T-helper 1 cell (primary cell): ENCODE measurements around the gene NKX6-1.

Experiments
- DNase-seq, 5 donors: peaks; one replicate each; pipeline ENCODE4 v3.0.0-alpha.2; 2012 to 2020

Gene NKX6-1

GRCh38 chr4:84497504-84498202 is 1.4 kb downstream of the NKX6-1 start:
- DNase-seq: no peak

- DNase-seq: no peak
Measured at GRCh38 chr4:84496706-84497503, 2.2 kb downstream of the NKX6-1 start.

DNA sequence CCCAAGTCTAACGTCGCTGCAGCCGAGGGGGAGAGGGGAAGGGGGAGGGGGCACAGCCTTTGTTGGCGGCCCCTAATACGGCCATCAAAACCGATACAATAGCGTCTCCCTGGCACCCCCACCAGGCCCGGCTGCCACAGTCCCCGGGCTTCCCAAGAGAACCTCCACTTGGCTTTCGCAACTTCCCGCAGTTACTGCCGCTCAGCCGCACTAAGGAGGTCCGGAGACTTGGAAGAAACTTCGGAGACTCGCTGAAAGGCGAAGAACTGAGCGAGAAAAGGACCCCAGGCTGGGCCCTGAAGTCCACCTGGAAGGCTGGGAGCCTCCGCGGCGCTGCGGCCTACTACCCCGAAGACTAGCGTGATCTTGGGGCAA is 2.8 kb downstream of the NKX6-1 start:
- DNase-seq: no peak

GRCh38 chr4:84495794-84496261 is 3.3 kb downstream of the NKX6-1 start:
- no peak for DNase-seq

GRCh38 chr4:84495118-84495793 is 3.8 kb downstream of the NKX6-1 start:
- DNase-seq: no peak

DNA sequence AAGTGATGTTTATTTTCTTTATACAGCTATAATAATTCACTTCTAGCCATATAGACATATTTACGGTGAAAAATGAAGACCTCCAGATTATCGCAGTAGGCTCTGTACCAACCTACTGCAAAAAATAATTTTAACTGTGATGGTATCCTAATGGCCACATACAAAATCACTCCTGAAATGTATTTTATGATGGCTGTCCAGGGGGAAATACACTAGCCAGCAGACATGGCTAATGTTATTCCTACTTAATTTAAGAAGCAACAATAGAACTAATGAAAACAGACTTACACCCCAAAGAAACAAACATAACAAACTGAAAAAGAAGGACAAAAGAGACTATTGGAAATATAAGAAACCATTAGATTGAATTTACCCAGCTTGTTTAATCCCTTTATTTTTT is 4.6 kb downstream of the NKX6-1 start:
- no peak for DNase-seq

DNA sequence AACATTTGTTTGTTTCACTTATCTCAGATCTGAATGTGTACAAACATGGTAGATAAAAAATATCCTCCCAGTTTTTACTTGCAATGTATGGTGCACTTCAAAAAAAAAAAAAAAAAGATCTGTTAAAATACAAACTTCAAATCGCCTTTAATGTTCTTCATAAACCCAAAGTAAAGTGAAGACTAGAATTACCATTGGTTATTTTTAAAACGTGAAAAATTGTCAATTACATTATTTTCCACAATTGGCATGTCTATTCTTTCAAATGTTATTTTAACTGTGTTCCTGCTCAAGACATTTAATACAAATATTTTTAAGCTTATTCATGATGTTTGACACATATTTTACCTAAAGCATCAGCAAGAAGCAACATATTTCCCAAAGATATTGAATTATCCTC is 5.0 kb downstream of the NKX6-1 start:
- DNase-seq: no peak

DNA sequence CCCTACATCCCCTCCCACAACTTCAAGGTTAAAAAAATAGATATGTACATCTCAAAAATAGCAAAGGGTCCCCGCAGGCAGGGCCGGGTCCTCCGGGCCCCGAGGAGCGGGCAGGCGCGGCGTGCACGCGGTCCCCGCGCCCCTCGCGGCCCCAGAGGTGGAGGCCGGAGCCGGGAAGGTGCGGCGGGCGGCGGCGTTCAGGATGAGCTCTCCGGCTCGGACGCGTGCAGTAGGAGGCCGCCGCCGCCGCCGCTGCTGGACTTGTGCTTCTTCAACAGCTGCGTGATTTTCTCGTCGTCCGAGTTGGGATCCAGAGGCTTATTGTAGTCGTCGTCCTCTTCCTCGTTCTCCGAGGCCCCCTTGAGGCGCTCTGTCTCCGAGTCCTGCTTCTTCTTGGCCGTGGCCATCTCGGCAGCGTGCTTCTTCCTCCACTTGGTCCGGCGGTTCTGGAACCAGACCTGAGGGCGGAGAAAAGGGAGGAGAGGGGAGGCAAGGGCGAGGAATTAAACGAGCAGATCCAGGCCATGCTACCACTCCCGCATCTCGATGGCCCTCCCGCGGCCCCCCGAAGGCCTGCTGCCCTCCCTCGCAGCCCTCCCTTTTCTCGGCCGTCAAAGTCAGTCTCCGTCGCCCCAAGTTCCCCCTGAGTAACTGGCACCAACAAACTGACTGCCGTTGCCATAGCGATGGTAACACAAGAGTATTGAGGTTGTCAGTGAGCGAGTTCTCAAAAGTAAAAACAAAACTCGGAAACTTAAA is 5.8 kb downstream of the NKX6-1 start:
- DNase-seq: no peak

GRCh38 chr4:84492737-84493091 is 6.4 kb downstream of the NKX6-1 start:
- DNase-seq: no peak

DNA sequence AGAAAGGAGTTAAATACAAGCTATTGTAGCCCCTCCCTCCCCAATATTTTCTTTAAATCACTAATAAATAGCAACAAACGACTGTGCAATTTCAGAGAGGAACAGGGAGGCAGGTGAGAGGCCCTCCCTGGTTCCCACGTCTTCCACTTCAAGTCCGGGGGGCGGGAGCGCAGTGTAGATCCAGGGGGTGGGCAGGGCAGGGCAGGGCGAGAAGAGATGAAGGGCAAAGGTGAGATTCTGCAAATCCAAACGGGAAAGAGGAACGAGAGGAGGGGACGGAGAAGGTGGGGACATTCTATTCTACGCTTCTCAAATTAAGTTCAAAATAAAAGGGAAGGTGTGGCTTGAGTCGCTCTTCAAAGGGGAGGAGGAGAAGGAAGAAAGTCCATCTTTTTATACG is 6.8 kb downstream of the NKX6-1 start:
- no peak for DNase-seq

- DNase-seq: no peak
Measured at GRCh38 chr4:84491481-84491880, 7.6 kb downstream of the NKX6-1 start.

DNA sequence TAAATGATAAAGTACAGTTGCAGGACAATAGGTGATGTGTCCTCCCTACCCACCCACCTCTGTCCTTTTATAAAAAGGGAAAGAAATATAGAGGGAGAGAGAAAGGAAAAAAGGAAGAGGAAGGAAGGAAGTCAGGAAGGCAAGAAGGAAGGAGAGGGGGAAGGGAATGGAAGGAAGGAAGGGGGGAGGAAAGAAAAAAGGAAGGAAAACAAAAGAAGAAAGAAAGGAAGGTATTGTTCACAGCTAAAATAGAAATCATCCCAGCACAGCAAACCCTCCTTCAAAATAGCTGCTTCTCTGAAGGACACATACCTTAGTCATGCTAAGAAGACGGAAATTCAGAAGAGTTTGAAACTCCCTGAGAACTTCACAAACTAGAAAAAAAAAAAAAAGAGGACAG is 8.4 kb downstream of the NKX6-1 start:
- DNase-seq: no peak

- DNase-seq: no peak
Measured at GRCh38 chr4:84484236-84484635, 14.9 kb downstream of the NKX6-1 start.

GRCh38 chr4:84483688-84484087 is 15.4 kb downstream of the NKX6-1 start:
- DNase-seq: no peak

DNA sequence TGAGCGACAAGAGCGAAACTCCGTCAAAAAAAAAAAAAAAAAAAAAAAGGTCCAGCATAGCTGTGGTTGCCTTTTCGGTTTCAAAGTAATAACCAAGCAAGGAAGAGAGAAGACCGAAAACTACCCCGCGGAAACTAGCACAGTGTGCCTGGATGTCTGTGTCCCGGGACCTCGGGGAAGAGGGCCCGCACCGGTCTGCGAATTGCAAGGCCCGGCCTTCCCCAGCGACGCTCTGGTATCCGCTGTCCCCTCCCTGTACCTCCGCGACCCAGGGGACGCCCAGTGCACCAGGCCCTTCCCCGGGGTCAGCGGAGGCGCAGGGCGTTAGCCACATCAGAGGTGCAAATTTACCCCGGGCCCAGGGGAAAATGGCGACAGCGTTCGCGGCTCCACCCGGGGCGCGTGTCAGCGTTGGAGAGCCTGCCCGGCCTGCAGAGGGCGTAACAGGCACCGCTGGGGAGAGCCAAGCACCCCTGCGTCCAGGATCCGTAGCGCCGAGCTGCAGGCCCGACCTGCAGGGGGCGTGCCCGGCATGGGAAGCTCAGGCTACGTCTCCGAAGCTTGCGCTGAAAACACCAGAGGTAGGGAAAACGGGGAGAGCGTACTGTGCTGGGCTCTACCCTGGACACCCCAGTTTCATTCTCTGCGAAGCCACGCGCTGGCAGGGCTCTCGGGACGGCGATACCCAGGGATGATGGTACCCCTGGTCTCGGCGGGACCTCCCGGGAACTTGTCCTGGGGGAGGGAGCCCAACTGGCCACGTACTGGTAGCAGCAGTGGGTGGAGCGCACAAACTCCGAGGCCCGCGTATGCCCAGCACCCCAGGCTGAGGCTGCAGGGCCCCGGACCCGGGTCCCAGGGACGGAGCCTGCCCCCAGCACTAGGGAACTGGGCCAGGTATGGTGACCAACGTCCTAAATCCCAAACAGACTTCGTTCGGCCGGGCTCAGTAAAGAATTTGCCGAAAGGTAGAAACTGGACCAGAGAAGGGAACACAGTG is 16.2 kb downstream of the NKX6-1 start:
- no peak for DNase-seq

DNA sequence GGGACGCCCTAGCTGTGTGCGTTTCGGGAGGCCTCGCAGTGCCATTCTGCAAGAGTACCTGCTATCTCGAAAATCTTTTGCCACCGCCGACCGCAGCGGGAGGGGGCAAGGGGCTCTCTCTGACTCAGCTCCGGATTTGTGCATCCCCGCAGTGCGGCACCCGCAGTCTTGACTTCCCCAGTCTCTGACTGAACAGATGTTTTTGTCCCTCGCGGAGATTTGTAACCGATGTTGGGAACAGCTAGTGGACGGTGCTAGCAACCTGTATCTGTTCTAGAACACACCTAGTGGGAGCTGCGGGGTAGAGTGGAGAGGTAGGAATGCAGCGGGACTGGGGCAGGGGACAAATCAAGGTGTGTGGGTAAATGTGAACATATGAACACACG is 17.2 kb downstream of the NKX6-1 start:
- no peak for DNase-seq

DNA sequence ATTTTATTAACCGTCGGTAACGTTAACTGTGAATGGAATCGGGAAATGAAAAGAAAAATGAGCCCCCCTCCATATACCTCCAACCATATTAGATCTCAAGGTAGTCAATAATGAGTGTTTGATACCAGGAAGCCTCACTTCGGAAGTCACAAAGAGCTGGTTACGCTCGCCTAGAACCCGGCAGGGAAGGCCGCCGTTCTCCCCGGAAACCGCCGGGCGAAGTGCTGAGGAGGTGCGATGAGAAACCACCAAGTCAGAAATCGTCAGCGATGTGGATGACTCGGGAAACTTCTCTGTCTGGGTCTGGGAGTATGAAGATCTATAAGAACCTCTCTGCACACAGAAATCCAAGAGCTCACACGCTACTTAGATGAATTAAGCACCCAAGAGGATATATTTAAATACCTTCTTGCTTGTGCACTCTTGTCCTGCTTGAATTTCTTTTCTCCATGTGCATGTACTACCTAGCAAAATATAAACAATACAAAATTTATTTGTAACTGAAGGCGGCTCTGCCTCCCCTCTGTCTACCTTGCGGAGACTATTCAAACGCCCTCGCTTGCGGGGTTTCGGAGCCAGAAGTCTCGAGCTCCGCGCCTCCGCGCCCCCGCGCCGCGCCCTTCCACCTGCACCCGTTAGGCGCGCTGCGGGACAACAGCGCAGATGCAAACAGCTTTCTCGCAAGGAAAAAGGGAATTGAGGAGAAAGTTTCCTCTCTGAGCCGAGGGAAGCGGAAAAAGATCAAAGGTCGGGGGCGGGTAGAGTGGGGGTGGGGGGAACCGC is 17.8 kb downstream of the NKX6-1 start:
- no peak for DNase-seq

- no peak for DNase-seq
Measured at GRCh38 chr4:84480082-84480481, 19.0 kb downstream of the NKX6-1 start.

DNA sequence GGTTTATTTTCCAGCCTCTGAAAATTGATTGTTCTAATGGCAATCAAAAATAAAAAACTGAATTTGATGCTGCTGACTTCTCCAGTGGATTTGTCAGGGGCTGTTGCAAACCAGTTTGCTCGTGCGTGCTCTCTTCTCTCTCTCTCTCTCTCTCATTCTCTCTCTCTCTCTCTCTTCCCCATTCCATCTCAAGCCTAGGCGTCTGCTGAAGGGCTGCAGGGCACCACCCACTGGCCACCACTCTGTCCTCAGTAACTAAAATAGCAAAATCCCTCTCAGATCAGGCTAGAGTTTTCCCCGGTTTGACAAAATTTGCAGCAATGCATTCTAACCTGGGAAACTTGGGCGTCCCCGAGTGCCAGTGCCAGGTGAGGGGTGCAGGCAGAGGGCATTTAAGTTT is 19.4 kb downstream of the NKX6-1 start:
- DNase-seq: no peak

DNA sequence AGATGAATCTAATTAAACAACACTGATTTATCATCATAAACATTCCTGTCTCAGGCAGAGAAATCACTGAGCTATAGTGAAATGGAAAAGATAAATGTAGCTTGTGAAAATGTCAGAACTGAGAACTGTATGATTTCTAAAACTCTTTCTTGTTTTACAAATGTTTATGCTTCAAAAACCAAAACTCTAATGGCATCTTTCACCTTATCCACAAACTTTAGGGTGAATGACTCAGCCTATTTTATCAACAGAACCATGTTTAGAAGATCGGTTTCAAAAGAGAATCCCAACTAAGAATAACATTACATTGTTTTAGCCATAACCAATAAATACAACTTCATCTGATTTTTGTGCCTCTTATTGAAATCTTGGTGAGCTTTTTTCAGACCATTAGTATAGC is 21.4 kb downstream of the NKX6-1 start:
- no peak for DNase-seq

DNA sequence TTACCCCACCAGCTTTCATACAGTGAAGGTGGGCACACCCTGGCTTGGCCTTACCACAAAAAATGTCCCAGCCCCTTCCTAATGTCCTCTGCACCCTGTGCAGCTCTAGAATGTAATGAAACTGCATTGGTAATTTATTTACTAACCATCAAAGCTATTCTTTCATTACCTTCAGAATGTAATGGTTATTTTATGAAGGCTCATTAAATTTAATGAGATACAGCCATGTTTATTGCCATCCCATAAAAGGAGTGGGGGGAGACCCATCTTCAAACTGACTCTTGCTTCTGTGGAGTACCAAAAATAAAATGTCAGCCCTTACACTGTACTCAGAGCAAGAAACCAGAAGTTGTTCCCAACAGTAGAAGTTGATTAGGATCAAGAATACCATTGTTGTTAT is 25.0 kb downstream of the NKX6-1 start:
- no peak for DNase-seq
